ENCODE results near the gene ZDHHC22. TPM values are rescaled to one million over a fixed set of nuclear protein-coding genes. Genes with fewer than 3 reads are reported as not detected.

Gene ZDHHC22
- total RNA-seq, 1 donor from 2014 or later = 0.30 TPM

DNA sequence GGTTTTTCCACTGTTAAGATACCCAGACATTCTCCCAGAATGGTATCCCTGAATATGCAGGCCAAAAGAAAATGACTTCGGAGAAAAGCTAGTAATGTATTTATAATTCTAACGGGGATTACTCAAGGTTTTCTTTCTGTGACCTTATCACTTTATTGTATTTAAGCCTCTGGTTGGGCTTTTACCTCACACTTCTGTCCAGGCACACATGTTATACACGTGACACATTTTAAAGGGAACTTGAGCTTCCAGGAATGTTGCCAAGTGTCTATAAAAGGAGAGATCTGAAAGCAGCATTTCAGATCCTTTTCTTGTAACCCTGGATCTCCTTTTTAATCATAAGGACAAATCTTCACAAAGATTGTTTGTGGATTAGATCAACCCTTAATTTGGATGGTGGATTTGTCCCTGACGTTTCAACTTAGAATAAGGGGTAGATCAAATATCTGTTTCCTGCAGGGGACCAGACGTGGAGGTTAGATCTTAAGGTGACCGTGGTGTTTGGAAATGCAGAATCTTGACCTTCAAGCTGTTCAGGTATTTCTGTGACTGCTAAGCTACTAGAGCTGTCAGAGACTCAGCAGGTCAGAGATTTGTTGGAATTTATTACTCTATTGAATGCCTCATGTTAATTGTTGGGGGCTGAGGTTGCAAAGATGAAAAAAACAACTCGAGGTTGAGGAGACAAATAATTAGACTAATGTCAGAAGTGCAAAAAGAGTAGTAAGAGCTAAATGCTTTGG lies 42.0 kb downstream of the ZDHHC22 start:
- peak overlapping the region; percentile 98 for H3K4me3 Mint-ChIP-seq (ENCODE audit: unreplicated experiment)
- H3K27me3 Mint-ChIP-seq (ENCODE audit: low read depth) = no peaks in the 10 kb centered on the region
- no peaks in the 10 kb centered on the region for H3K9me3 Mint-ChIP-seq (ENCODE audit: low read depth)
- H3K36me3 Mint-ChIP-seq (ENCODE audit: low read depth) = no peaks in the 10 kb centered on the region
- H3K27ac Mint-ChIP-seq (ENCODE audit: unreplicated experiment) = peak overlapping the region; percentile 99
- DNase-seq (ENCODE audit: low spot score) = no peak
- peaks cover 44% of the 10 kb centered on the region for H3K4me1 Mint-ChIP-seq (ENCODE audit: low read depth)
- TF ChIP-seq, protein P1, sequence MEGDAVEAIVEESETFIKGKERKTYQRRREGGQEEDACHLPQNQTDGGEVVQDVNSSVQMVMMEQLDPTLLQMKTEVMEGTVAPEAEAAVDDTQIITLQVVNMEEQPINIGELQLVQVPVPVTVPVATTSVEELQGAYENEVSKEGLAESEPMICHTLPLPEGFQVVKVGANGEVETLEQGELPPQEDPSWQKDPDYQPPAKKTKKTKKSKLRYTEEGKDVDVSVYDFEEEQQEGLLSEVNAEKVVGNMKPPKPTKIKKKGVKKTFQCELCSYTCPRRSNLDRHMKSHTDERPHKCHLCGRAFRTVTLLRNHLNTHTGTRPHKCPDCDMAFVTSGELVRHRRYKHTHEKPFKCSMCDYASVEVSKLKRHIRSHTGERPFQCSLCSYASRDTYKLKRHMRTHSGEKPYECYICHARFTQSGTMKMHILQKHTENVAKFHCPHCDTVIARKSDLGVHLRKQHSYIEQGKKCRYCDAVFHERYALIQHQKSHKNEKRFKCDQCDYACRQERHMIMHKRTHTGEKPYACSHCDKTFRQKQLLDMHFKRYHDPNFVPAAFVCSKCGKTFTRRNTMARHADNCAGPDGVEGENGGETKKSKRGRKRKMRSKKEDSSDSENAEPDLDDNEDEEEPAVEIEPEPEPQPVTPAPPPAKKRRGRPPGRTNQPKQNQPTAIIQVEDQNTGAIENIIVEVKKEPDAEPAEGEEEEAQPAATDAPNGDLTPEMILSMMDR (IDR thresholded peaks at IDR 0.05) = no peak

DNA sequence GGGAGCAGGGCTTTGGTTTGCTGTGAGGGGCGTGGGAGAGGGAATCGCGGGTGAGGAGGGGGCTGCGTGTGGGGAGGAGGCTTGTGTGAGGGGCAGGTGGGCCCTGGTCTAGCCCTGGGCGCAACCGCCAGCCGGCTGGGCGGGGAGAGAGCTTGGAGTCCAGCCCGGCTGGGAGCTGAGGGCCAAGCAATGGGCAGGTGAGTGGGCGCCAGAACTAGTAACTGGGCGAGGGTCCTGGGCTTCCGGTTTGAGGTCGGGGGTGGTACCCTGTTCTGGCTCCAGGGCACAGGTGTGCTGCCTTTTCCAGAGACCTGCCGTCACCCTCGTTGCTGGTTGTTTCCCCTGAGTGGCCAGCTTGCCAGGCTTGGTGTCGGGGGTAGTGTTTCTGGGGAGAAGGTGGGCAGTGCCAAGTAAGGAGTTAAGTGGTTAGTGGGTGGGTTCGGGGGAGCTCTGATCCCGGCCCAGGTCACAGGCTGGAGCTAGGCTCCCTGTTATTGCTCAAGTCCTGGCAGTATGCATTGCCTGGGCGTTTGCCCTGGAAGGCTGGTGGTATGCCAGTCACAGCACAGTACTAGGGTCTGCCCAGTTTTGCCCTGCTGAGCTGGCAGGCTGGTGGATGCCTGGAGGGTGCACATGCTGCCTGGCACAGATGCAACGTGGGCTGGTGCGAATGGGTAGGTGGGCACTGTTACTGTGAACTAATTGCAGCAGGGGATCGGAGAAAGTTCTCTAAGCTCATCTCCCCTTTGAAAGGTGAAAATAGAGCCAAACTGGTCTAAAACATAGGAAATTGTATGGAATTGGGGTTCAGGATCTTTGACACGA lies 42.9 kb downstream of the ZDHHC22 start:
- TF ChIP-seq, protein P1 (IDR thresholded peaks at IDR 0.05) = no peak
- no peaks in the 10 kb centered on the region for H3K9me3 Mint-ChIP-seq (ENCODE audit: low read depth)
- H3K27ac Mint-ChIP-seq (ENCODE audit: unreplicated experiment) = peak overlapping the region; percentile 99
- H3K36me3 Mint-ChIP-seq (ENCODE audit: low read depth) = no peaks in the 10 kb centered on the region
- H3K4me3 Mint-ChIP-seq (ENCODE audit: unreplicated experiment) = peak overlapping the region; percentile 98
- H3K4me1 Mint-ChIP-seq (ENCODE audit: low read depth) = peaks cover 45% of the 10 kb centered on the region
- H3K27me3 Mint-ChIP-seq (ENCODE audit: low read depth) = no peaks in the 10 kb centered on the region
- no peak for DNase-seq (ENCODE audit: low spot score)

DNA sequence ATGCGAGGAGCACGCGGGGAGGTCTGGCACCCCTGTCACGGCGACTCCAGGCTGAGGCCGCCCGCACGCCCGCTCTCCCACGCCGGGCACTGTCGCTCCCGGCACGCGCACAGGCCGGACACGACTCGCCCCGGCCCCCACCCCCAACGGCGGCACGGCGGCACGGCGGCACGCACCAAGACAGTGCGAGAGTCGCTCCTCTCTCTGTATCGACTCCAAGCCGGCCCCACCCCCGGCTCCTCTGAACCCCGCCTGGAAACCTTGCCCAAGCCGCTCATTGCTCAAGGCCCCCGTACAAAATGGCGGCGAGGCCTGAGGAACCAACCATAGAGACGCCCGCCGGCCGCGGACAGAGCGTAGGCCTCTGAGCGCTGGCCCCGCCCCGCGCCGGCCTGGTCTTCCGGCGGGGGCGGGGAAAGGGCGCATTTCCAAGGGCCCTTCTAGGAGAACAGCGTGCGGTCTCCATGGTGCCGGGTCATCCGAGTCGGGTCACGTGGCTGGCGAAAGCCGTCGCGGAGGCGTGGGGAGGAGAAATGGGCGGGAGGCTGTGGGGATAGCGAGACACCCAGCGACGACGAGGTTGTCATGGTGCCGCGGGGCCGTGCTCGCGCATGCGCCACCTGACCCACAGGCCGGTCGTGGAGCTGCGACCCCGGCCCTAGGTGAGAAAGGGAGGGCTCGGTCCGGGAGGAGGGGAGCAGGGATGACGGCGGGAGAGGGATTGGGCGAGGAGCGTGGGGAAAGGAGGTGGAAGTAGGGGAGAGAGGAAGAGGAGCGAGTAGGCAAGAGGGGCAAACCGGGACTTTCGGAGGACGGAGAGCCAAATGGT lies 43.7 kb downstream of the ZDHHC22 start, which contains the start of gene CIPC:
TSS of gene CIPC (plus strand) at position 559 of the 829 bp plus-strand sequence. CDS start 7,451 bp downstream, outside the sequence.
- Mint-ChIP-seq H3K36me3 (ENCODE audit: low read depth) (no peaks in the 10 kb centered on the region), H3K4me1 (ENCODE audit: low read depth) (peaks cover 39% of the 10 kb centered on the region), H3K27me3 (ENCODE audit: low read depth) (no peaks in the 10 kb centered on the region), H3K9me3 (ENCODE audit: low read depth) (no peaks in the 10 kb centered on the region), H3K27ac (ENCODE audit: unreplicated experiment) (peak within 1 kb of the TSS; percentile 99), H3K4me3 (ENCODE audit: unreplicated experiment) (peak within 1 kb of the TSS; percentile 98)
- peak; percentile 100 for DNase-seq (ENCODE audit: low spot score)
- TF ChIP-seq, protein P1 (IDR thresholded peaks at IDR 0.05) = no peak

DNA sequence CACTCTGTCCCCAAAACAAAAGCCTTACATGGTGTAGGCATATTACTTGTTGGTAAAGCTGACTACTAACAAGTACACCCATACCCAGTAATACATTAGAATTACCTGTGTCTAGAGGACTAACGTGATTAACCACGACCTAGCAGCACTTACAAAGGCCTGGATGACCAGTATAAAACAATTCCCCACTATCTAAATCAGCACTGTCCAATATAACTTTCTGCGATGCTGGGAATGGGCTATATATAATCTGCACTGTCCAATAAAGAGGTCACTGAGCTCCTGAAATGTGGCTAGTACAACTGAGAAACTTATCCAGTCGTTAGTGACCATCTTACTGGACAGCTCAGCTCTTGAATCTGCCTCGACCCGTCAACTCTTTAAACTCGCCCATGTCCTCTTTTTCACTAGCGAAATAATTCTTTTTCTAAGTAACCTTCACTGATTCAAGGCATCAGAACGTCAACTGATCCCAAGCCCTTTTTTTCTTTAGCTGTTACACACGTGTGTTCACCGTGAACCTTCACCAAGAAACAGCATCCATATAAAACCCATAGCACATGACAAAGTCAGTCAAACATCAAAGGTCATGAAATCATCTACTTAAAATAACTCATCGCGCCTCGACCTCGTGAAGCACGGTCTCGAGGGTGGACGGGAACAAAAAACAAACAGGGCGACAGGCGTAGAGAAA lies 44.4 kb downstream of the ZDHHC22 start:
- peak overlapping the region; percentile 98 for H3K4me3 Mint-ChIP-seq (ENCODE audit: unreplicated experiment)
- H3K36me3 Mint-ChIP-seq (ENCODE audit: low read depth) = no peaks in the 10 kb centered on the region
- H3K27ac Mint-ChIP-seq (ENCODE audit: unreplicated experiment) = peak overlapping the region; percentile 99
- TF ChIP-seq, protein P1 (IDR thresholded peaks at IDR 0.05) = peak; percentile 3
- DNase-seq (ENCODE audit: low spot score) = no peak
- H3K27me3 Mint-ChIP-seq (ENCODE audit: low read depth) = no peaks in the 10 kb centered on the region
- H3K9me3 Mint-ChIP-seq (ENCODE audit: low read depth) = no peaks in the 10 kb centered on the region
- peaks cover 39% of the 10 kb centered on the region for H3K4me1 Mint-ChIP-seq (ENCODE audit: low read depth)

Data from chondrocyte (in vitro differentiated cells).